Brain pericyte (primary cell): Measurements from ENCODE around the gene DHRS2.

Experiments used
- DNase-seq: peaks from one replicate; pipeline ENCODE4 v3.0.0-alpha.2; 2012; ENCODE audit warnings: low read depth, low spot score

DHRS2 gene

DNA sequence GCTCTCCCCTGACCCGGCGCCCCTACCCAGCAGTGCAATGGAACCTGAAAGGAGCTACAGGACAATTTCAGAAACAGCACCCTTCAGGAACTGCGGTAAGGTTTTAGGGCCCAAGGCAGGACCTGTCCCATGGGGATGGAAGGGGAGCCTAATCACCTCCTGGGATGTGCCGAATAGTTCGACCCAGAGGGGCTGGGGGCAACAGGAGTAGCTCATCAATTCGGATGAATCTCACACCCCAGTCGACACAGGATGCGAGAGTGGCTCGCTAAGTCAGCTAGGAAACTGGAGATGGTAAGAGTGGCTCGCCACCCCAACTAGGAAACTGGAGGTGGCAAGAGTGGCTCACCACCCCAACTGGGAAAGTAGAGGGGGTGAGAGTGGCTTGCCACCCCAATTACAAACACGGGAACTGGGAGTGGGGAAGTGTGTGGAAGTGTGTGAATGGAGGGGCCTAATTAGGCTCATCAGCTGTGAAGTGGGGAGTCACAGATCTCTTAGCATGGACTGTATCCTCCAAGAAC is 57.1 kb downstream of the DHRS2 start:
- DNase-seq = no peak

GRCh38 chr14:23694085-23694948 is 58.2 kb downstream of the DHRS2 start:
- no peak for DNase-seq
